HepG2 (cell line): ENCODE measurements around the gene C22orf15. TPM values are rescaled to one million over a fixed set of nuclear protein-coding genes. Genes with fewer than 3 reads are reported as not detected.

Experiments
- ATAC-seq: fragments of 200-7000 bp; cut with Tn5 transposase; 3 replicates; pipeline ENCODE4 v1.9.1; 2020; ENCODE audit warnings: mild to moderate bottlenecking, moderate library complexity
- BruUV-seq: library from RNA; stranded (reverse); fragments of 400-500 nt; replicated peaks from 2 replicates; lab custom pipeline; 2021; lab: Mats Ljungman, UMichigan
- CTCF ChIA-PET: fragments of 300-600 bp; formaldehyde crosslinking; extraction: SDS; loops from one replicate; lab custom pipeline; 2021; ENCODE audit warnings: low total read pairs, inconsistent platforms, low intra/inter-chr PET ratio; lab: Yijun Ruan, JAX
- POLR2A ChIA-PET: fragments of 350-600 bp; sonication (Branson Sonifier 250); formaldehyde crosslinking; loops from one replicate; lab custom pipeline; 2020; ENCODE audit warnings: antibody characterized with exemption, inconsistent platforms; lab: Yijun Ruan, JAX
- DNase-seq: peaks from one replicate; pipeline ENCODE4 v3.0.0-alpha.2; 2015; ENCODE audit warnings: low spot score
- FAIRE-seq: peaks from 3 replicates; lab custom pipeline; 2011; peaks lifted over from hg19 to GRCh38; lab: Jason Lieb, UNC
- H2AFZ ChIP-seq: one replicate; pipeline ENCODE4 v1.6.1; 2011; ENCODE audit warnings: low read length, inconsistent platforms
- H3K27ac ChIP-seq: fragments of 300-600 bp; 3 replicates; pipeline ENCODE4 v1.8.0; 2011; ENCODE audit warnings: mixed run types, mild to moderate bottlenecking, mixed read lengths, low read length, inconsistent platforms; ENCODE audit not compliant: insufficient read depth; ENCODE audit errors: extremely low read length
- H3K27me3 ChIP-seq, 2 experiments: fragments of 200-600 bp in 1 of 2; 2 replicates in 1 of 2; 3 replicates in 1 of 2; pipeline versions ENCODE4 v1.6.0 to v1.8.0; 2011; ENCODE audit warnings: low read length in 2 of 2, mild to moderate bottlenecking in 2 of 2, moderate library complexity in 2 of 2, inconsistent platforms in 1 of 2; ENCODE audit not compliant: insufficient read depth in 2 of 2, control insufficient read depth in 1 of 2
- H3K36me3 ChIP-seq, 2 experiments: fragments of 200-600 bp in 1 of 2; replicated peaks in 1 of 2; 2 replicates in 1 of 2; 3 replicates in 1 of 2; pipeline versions ENCODE4 v1.5.1 to v1.8.0; 2011; ENCODE audit warnings: low read length in 2 of 2, inconsistent platforms in 1 of 2; ENCODE audit not compliant: insufficient read depth in 2 of 2, control insufficient read depth in 1 of 2
- H3K4me1 ChIP-seq: 2 replicates; pipeline ENCODE4 v1.5.1; 2012; ENCODE audit warnings: low read length, inconsistent platforms; ENCODE audit not compliant: insufficient read depth
- H3K4me2 ChIP-seq: 2 replicates; pipeline ENCODE4 v1.6.0; 2011; ENCODE audit warnings: low read depth, low read length, inconsistent platforms
- H3K4me3 ChIP-seq, 3 experiments: fragments of 200-600 bp in 1 of 3; sonication (generic), shearing (Covaris generic) in 1 of 3; replicated peaks in 1 of 3; 2 replicates each; pipeline ENCODE4 v1.5.1; 2011 to 2016; ENCODE audit warnings: low read length in 3 of 3, inconsistent platforms in 2 of 3, low read depth in 2 of 3, mild to moderate bottlenecking in 2 of 3, control low read depth in 1 of 3, mixed read lengths in 1 of 3; ENCODE audit not compliant: insufficient read depth in 1 of 3
- H3K79me2 ChIP-seq: one replicate; pipeline ENCODE4 v1.6.1; 2011; ENCODE audit warnings: low read length, inconsistent platforms; ENCODE audit not compliant: insufficient read depth
- H3K9ac ChIP-seq: 2 replicates; pipeline ENCODE4 v1.6.0; 2011; ENCODE audit warnings: mild to moderate bottlenecking, low read depth, low read length, inconsistent platforms; ENCODE audit not compliant: insufficient read depth
- H3K9me3 ChIP-seq: 2 replicates; pipeline ENCODE4 v1.5.1; 2012; ENCODE audit warnings: mild to moderate bottlenecking, low read length
- H4K20me1 ChIP-seq: 2 replicates; pipeline ENCODE4 v1.6.0; 2011; ENCODE audit warnings: inconsistent platforms, mild to moderate bottlenecking, low read length, moderate library complexity; ENCODE audit not compliant: insufficient read depth
- GMEB1 ChIP-seq: sonication (generic); formaldehyde crosslinking; IDR thresholded peaks from 2 replicates; pipeline ENCODE4 v1.5.1; 2020; ENCODE audit warnings: missing genetic modification reagents, mild to moderate bottlenecking, borderline replicate concordance
- HNF1A ChIP-seq, 2 experiments: sonication (generic) in 1 of 2; formaldehyde crosslinking in 1 of 2; IDR thresholded peaks; 2 replicates each; pipeline versions ENCODE4 v1.4.0 to v1.6.1; 2016 to 2020; ENCODE audit warnings: borderline replicate concordance in 1 of 2, low read depth in 1 of 2, mild to moderate bottlenecking in 1 of 2, missing genetic modification reagents in 1 of 2
- KDM5A ChIP-seq: fragments of 200-600 bp; sonication (generic); IDR thresholded peaks from 2 replicates; pipeline ENCODE4 v1.7.0; 2018; ENCODE audit warnings: antibody characterized with exemption, mild to moderate bottlenecking, low read length, borderline replicate concordance
- MAFG ChIP-seq: sonication (generic); formaldehyde crosslinking; IDR thresholded peaks from 2 replicates; pipeline ENCODE4 v1.5.1; 2020; ENCODE audit warnings: mild to moderate bottlenecking, missing genetic modification reagents
- NFKB2 ChIP-seq: sonication (generic); formaldehyde crosslinking; IDR thresholded peaks from 2 replicates; pipeline ENCODE4 v1.4.0; 2020; ENCODE audit warnings: missing genetic modification reagents, borderline replicate concordance
- TOE1 ChIP-seq: sonication (generic); formaldehyde crosslinking; IDR thresholded peaks from 2 replicates; pipeline ENCODE4 v1.4.0; 2020; ENCODE audit warnings: mild to moderate bottlenecking, missing genetic modification reagents
- ZNF709 ChIP-seq: sonication (generic); formaldehyde crosslinking; IDR thresholded peaks from 2 replicates; pipeline ENCODE4 v1.5.0; 2020; ENCODE audit warnings: mild to moderate bottlenecking, missing genetic modification reagents
- ZNF790 ChIP-seq: sonication (generic); formaldehyde crosslinking; IDR thresholded peaks from 2 replicates; pipeline ENCODE4 v1.8.0; 2022; ENCODE audit warnings: missing genetic modification reagents, mild to moderate bottlenecking, borderline replicate concordance
- WGBS: methylation state at CpG from one replicate; pipeline ENCODE4 v1.1.6; 2017; ENCODE audit warnings: low lambda C conversion rate; 5-methylcytosine and 5-hydroxymethylcytosine counted together
- in situ Hi-C: cut with HindIII; loops from 2 replicates; pipeline ENCODE4 v1.10.0; 2017; ENCODE audit warnings: low pct_unique_long_range_greater_than_20kb; ENCODE audit not compliant: extremely low pct_ligation_motif_present
- intact Hi-C: fragments of 100-400 bp; cut with micrococcal nuclease; formaldehyde crosslinking; loops from one replicate; pipeline ENCODE4 v1.10.0; 2022; ENCODE audit not compliant: unreplicated experiment
- polyA plus RNA-seq, 8 experiments: library from polyadenylated mRNA; depleted of rRNA in 3 of 8; stranded (reverse) in 7 of 8; unstranded in 1 of 8; fragments of >200 nt; fragmentation: Illumina TruSeq in 4 of 8; extraction: Trizol in 4 of 8; gene quantifications; 2 replicates each; pipeline versions ENCODE4 v1.2.1 to v1.2.3, GENCODE V29; 2011 to 2016; ENCODE audit warnings: low read depth in 4 of 8, missing spikeins in 1 of 8, mixed read lengths in 1 of 8; ENCODE audit not compliant: insufficient read depth in 1 of 8
- total RNA-seq, 5 experiments: library from RNA; depleted of rRNA; stranded (reverse); fragments of >200 nt; fragmentation: Illumina TruSeq; extraction: Trizol; gene quantifications; 2 replicates each; pipeline ENCODE4 v1.2.3, GENCODE V29; 2016; ENCODE audit warnings: low read depth in 1 of 5

C22orf15 gene
- total and polyA plus RNA-seq, 2 of the 13 experiments (the other 11 are each of a cell fraction or from before 2014, with no cell fraction given), result not detected

GRCh38 chr22:23745791-23746190 is 17.0 kb upstream of the C22orf15 start (continued):
- TF ChIP-seq ZNF709 (CRISPR knock-in tag) (no peak), KDM5A (no peak), ZNF790 (CRISPR knock-in tag) (no peak)

- in situ Hi-C loops, result no loop called here
- Histone ChIP-seq H3K9ac (peak overlapping the region; percentile 69), H3K27ac (no peak overlapping the region), H3K36me3 (peaks cover 0 to 1% of the 10 kb centered on the region in 2 experiments; a peak in 1 of 5 replicates), H3K4me3 (peak overlapping the region; percentile 78 to 92 (median 89)), H3K9me3 (no peaks in the 10 kb centered on the region), H3K79me2 (peaks cover 7% of the 10 kb centered on the region), H4K20me1 (no peaks in the 10 kb centered on the region), H3K4me1 (peaks cover 23% of the 10 kb centered on the region), H3K4me2 (peak overlapping the region; percentile 92), H3K27me3 (no peaks in the 10 kb centered on the region), H2AFZ (no peak overlapping the region)
- TSS peak; percentile 75 for BruUV-seq
- ChIA-PET CTCF (no interaction called here), POLR2A (interaction anchor here (1.1 to 1.9 kb wide), 6 partner anchors 14 to 100 kb away, joined by 3 to 7 read pairs (median 4); partner anchors contain the start of gene CHCHD10)
- FAIRE-seq (peak; percentile 34), DNase-seq (no peak), ATAC-seq (no peak)
- intact Hi-C loops, result no loop called here
- TF ChIP-seq GMEB1, result no peak
- TF ChIP-seq TOE1 (CRISPR knock-in tag), result no peak
- TF ChIP-seq HNF1A (IDR thresholded peaks at IDR 0.05; ENCODE audit: low read depth), result no peak
- TF ChIP-seq HNF1A (CRISPR knock-in tag; IDR thresholded peaks at IDR 0.05; ENCODE audit: borderline replicate concordance), result no peak
- 0 out of 2 replicates have a peak, but pooled peaks have one; percentile 14 for TF ChIP-seq MAFG
- TF ChIP-seq NFKB2 (CRISPR knock-in tag), result no peak
- 87% methylated on average over 12 of the region's 12 CpGs for WGBS
Observed at GRCh38 chr22:23749841-23750301, 12.9 kb upstream of the C22orf15 start.
